PC-9 (cell line): ENCODE results near the gene CLDN22. TPM values are rescaled to one million over a fixed set of nuclear protein-coding genes. Genes with fewer than 3 reads are reported as not detected.

Experiments used
- BruUV-seq: library from RNA; stranded (reverse); fragments of 400-500 nt; replicated peaks from 2 replicates; lab custom pipeline; 2021; lab: Mats Ljungman, UMichigan
- CTCF ChIA-PET: fragments of 300-600 bp; sonication (Branson Sonifier 250); formaldehyde crosslinking; loops from one replicate; lab custom pipeline; 2022; ENCODE audit warnings: antibody characterized with exemption; lab: Charles Lee
- POLR2A ChIA-PET: fragments of 300-600 bp; sonication (Branson Sonifier 250); formaldehyde crosslinking; loops from one replicate; lab custom pipeline; 2022; ENCODE audit warnings: antibody characterized with exemption; ENCODE audit not compliant: unreplicated experiment; lab: Charles Lee
- DNase-seq, 2 experiments: peaks; one replicate each; pipeline versions ENCODE4 v3.0.0 to v3.0.0-alpha.2; 2015 to 2022; ENCODE audit warnings: mixed read lengths in 1 of 2
- H2AFZ ChIP-seq: fragments of 200-600 bp; sonication (generic); 2 replicates; pipeline ENCODE4 v1.8.1; 2017; ENCODE audit warnings: antibody characterized with exemption
- H3F3A ChIP-seq: fragments of 200-600 bp; sonication (generic); 2 replicates; pipeline ENCODE4 v1.8.1; 2017; ENCODE audit warnings: antibody characterized with exemption, mild to moderate bottlenecking, low read depth; ENCODE audit not compliant: insufficient read depth
- H3K27ac ChIP-seq: fragments of 200-600 bp; sonication (generic); 2 replicates; pipeline ENCODE4 v1.6.1; 2016; ENCODE audit warnings: mixed run types
- H3K27me3 ChIP-seq: fragments of 200-600 bp; sonication (generic); 2 replicates; pipeline ENCODE4 v1.6.1; 2016; ENCODE audit warnings: low read depth, mixed run types; ENCODE audit not compliant: insufficient read depth
- H3K36me3 ChIP-seq: fragments of 200-600 bp; sonication (generic); 2 replicates; pipeline ENCODE4 v1.6.1; 2016; ENCODE audit warnings: low read depth, mixed run types
- H3K4me1 ChIP-seq: fragments of 200-600 bp; sonication (generic); replicated peaks from 2 replicates; pipeline ENCODE4 v1.6.1; 2016; ENCODE audit warnings: mixed run types; ENCODE audit not compliant: insufficient read depth
- H3K4me2 ChIP-seq: fragments of 200-600 bp; sonication (generic); 2 replicates; pipeline ENCODE4 v1.6.1; 2017; ENCODE audit warnings: mixed run types
- H3K4me3 ChIP-seq: fragments of 200-600 bp; sonication (generic); 2 replicates; pipeline ENCODE4 v1.6.1; 2016; ENCODE audit warnings: mixed run types
- H3K79me2 ChIP-seq: fragments of 200-600 bp; sonication (generic); 2 replicates; pipeline ENCODE4 v1.6.1; 2017; ENCODE audit warnings: low read depth, mixed run types
- H3K9me2 ChIP-seq: fragments of 200-600 bp; sonication (generic); 2 replicates; pipeline ENCODE4 v1.8.1; 2017; ENCODE audit warnings: mild to moderate bottlenecking; ENCODE audit not compliant: insufficient read depth
- H3K9me3 ChIP-seq: fragments of 200-600 bp; sonication (generic); 2 replicates; pipeline ENCODE4 v1.8.1; 2016; ENCODE audit warnings: low read depth; ENCODE audit not compliant: insufficient read depth
- H4K20me1 ChIP-seq: fragments of 200-600 bp; sonication (generic); 2 replicates; pipeline ENCODE4 v1.8.1; 2017; ENCODE audit not compliant: insufficient read depth
- CTCF ChIP-seq: fragments of 200-600 bp; sonication (generic); conservative IDR thresholded peaks from 2 replicates; pipeline ENCODE4 v1.6.1; 2017; ENCODE audit warnings: mixed run types, antibody characterized with exemption, mild to moderate bottlenecking, moderate library complexity
- EZH2 ChIP-seq: fragments of 200-600 bp; sonication (generic); IDR thresholded peaks from 2 replicates; pipeline ENCODE4 v1.8.0; 2017; ENCODE audit warnings: antibody characterized with exemption, low read depth
- intact Hi-C: fragments of 100-400 bp; cut with micrococcal nuclease; formaldehyde crosslinking; loops from one replicate; pipeline ENCODE4 v1.10.0; 2022; ENCODE audit not compliant: unreplicated experiment
- total RNA-seq: library from RNA; stranded (reverse); gene quantifications from 2 replicates; pipeline ENCODE4 v1.2.3, GENCODE V29; 2021

The CLDN22 gene
- total RNA-seq, 1 experiment from 2014 or later, result not detected

- no peaks in the 10 kb centered on the region for H4K20me1 ChIP-seq
- intact Hi-C loops, result no loop called here
- CTCF ChIA-PET, result no interaction called here
Measured at GRCh38 chr4:183314336-183314735, 5.7 kb downstream of the CLDN22 start.

GRCh38 chr4:183312841-183313240, 7.2 kb downstream of the CLDN22 start:
- no peak overlapping the region for H3K4me2 ChIP-seq
- TF ChIP-seq EZH2 (no peak), CTCF (no peak)
- no peaks in the 10 kb centered on the region for H3K27me3 ChIP-seq
- ChIA-PET POLR2A (no interaction called here), CTCF (no interaction called here)
- BruUV-seq, result no TSS peak
- DNase-seq, result no peak
- no peaks in the 10 kb centered on the region for H3K79me2 ChIP-seq
- H3K9me3 ChIP-seq, result no peaks in the 10 kb centered on the region
- no peaks in the 10 kb centered on the region for H3F3A ChIP-seq
- H3K9me2 ChIP-seq, result no peaks in the 10 kb centered on the region
- no peak overlapping the region for H3K4me3 ChIP-seq
- H2AFZ ChIP-seq, result no peak overlapping the region
- no peak overlapping the region for H3K27ac ChIP-seq
- intact Hi-C loops, result no loop called here
- H3K4me1 ChIP-seq, result no peaks in the 10 kb centered on the region
- no peaks in the 10 kb centered on the region for H4K20me1 ChIP-seq
- no peaks in the 10 kb centered on the region for H3K36me3 ChIP-seq

More at GRCh38 chr4:183314336-183314735, 5.7 kb downstream of the CLDN22 start:
- Histone ChIP-seq H3K27ac (no peak overlapping the region), H3K4me3 (no peak overlapping the region), H2AFZ (no peak overlapping the region), H3K79me2 (no peaks in the 10 kb centered on the region), H3K4me1 (no peaks in the 10 kb centered on the region), H3K9me3 (no peaks in the 10 kb centered on the region), H3F3A (no peaks in the 10 kb centered on the region), H3K27me3 (no peaks in the 10 kb centered on the region), H3K9me2 (no peaks in the 10 kb centered on the region), H3K36me3 (no peaks in the 10 kb centered on the region), H3K4me2 (no peak overlapping the region)
- POLR2A ChIA-PET, result no interaction called here
- no peak for TF ChIP-seq EZH2
- TF ChIP-seq CTCF, result no peak
- BruUV-seq, result no TSS peak
- DNase-seq, result no peak

- intact Hi-C loops, result no loop called here
Measured at GRCh38 chr4:183306811-183307210, 13.3 kb downstream of the CLDN22 start.

More at GRCh38 chr4:183306811-183307210, 13.3 kb downstream of the CLDN22 start:
- Histone ChIP-seq H3K4me2 (no peak overlapping the region), H3K4me3 (no peak overlapping the region), H3K27me3 (no peaks in the 10 kb centered on the region), H3K36me3 (no peaks in the 10 kb centered on the region), H3K79me2 (no peaks in the 10 kb centered on the region), H3F3A (no peaks in the 10 kb centered on the region), H4K20me1 (no peaks in the 10 kb centered on the region), H2AFZ (no peak overlapping the region), H3K27ac (no peak overlapping the region), H3K4me1 (no peaks in the 10 kb centered on the region), H3K9me2 (no peaks in the 10 kb centered on the region), H3K9me3 (no peaks in the 10 kb centered on the region)
- TF ChIP-seq EZH2, result no peak
- no peak for TF ChIP-seq CTCF
- ChIA-PET CTCF (interaction anchor here (0.6 kb wide), 1 partner anchor 57 kb away, joined by 6 read pairs; no protein-coding TSS in a partner anchor), POLR2A (no interaction called here)
- DNase-seq, result no peak
- BruUV-seq, result no TSS peak
